ENCODE results near the gene BRINP1. TPM values are rescaled to one million over a fixed set of nuclear protein-coding genes. Genes with fewer than 3 reads are reported as not detected.
"Not testable (repeated sequence)": the region's sequence is repeated elsewhere in the genome, so short reads cannot be mapped to it uniquely, and the experiment has no call there.

BRINP1 gene
- total RNA-seq, 2 experiments from 2014 or later, result not detected

GRCh38 chr9:119213471-119213870, 155.8 kb downstream of the BRINP1 start:
- no peak overlapping the region for H3K4me3 Mint-ChIP-seq

GRCh38 chr9:119197893-119198607, 171.2 kb downstream of the BRINP1 start:
- CTCF ChIA-PET, result no interaction called here
- no peak for DNase-seq
- H3K4me1 Mint-ChIP-seq (ENCODE audit: low read depth), result no peaks in the 10 kb centered on the region
- no peaks in the 10 kb centered on the region for H3K36me3 Mint-ChIP-seq (ENCODE audit: low read depth)
- H3K27ac Mint-ChIP-seq, result no peak overlapping the region
- intact Hi-C loops (cut with micrococcal nuclease), result no loop called here
- H3K4me3 Mint-ChIP-seq, result no peak overlapping the region
- H3K27me3 Mint-ChIP-seq (ENCODE audit: low read depth), result no peaks in the 10 kb centered on the region
- H3K9me3 Mint-ChIP-seq, result peaks cover 4% of the 10 kb centered on the region

More at GRCh38 chr9:119213471-119213870, 155.8 kb downstream of the BRINP1 start:
- Mint-ChIP-seq H3K4me1 (ENCODE audit: low read depth) (no peaks in the 10 kb centered on the region), H3K36me3 (ENCODE audit: low read depth) (no peaks in the 10 kb centered on the region), H3K27ac (no peak overlapping the region), H3K9me3 (no peaks in the 10 kb centered on the region), H3K27me3 (ENCODE audit: low read depth) (no peaks in the 10 kb centered on the region)
- no peak for DNase-seq
- CTCF ChIA-PET, result no interaction called here
- intact Hi-C loops (cut with micrococcal nuclease), result no loop called here

GRCh38 chr9:119195521-119195920, 173.7 kb downstream of the BRINP1 start:
- Mint-ChIP-seq H3K27ac (no peak overlapping the region), H3K27me3 (ENCODE audit: low read depth) (no peaks in the 10 kb centered on the region), H3K4me1 (ENCODE audit: low read depth) (no peaks in the 10 kb centered on the region), H3K9me3 (no peaks in the 10 kb centered on the region), H3K4me3 (no peak overlapping the region), H3K36me3 (ENCODE audit: low read depth) (no peaks in the 10 kb centered on the region)
- intact Hi-C loops (cut with micrococcal nuclease), result no loop called here
- CTCF ChIA-PET, result no interaction called here
- DNase-seq, result no peak

DNA sequence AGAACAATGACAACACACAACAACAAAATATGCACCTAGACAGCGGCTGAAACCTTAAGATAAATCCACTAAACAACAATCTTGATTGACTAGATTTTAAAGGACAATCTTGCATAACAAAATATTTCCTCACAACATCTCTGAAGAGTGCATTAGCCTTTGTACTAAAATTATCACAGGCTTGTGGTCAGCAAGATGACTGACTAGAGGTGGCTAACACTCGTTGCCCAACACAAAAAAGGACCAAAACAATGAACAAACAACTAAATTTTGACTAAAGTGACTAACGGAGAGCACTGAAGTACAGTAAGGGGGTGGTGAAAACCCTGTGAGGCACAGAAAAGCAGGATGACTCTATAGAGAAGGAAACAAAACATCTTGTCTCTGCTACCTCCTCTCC, 183.9 kb downstream of the BRINP1 start:
- Mint-ChIP-seq H3K36me3 (ENCODE audit: low read depth) (no peaks in the 10 kb centered on the region), H3K27ac (no peak overlapping the region), H3K4me1 (ENCODE audit: low read depth) (no peaks in the 10 kb centered on the region), H3K27me3 (ENCODE audit: low read depth) (peaks cover 5% of the 10 kb centered on the region), H3K9me3 (peaks cover 22% of the 10 kb centered on the region), H3K4me3 (no peak overlapping the region)
- DNase-seq, result no peak
- intact Hi-C loops (cut with micrococcal nuclease), result no loop called here
- CTCF ChIA-PET, result no interaction called here

- CTCF ChIA-PET, result no interaction called here
- Mint-ChIP-seq H3K4me1 (ENCODE audit: low read depth) (no peaks in the 10 kb centered on the region), H3K36me3 (ENCODE audit: low read depth) (no peaks in the 10 kb centered on the region), H3K27ac (no peak overlapping the region), H3K27me3 (ENCODE audit: low read depth) (peaks cover 5% of the 10 kb centered on the region), H3K4me3 (no peak overlapping the region), H3K9me3 (peaks cover 22% of the 10 kb centered on the region)
- no peak for DNase-seq
- intact Hi-C loops (cut with micrococcal nuclease), result no loop called here
Measured at GRCh38 chr9:119184265-119184936, 184.8 kb downstream of the BRINP1 start.

DNA sequence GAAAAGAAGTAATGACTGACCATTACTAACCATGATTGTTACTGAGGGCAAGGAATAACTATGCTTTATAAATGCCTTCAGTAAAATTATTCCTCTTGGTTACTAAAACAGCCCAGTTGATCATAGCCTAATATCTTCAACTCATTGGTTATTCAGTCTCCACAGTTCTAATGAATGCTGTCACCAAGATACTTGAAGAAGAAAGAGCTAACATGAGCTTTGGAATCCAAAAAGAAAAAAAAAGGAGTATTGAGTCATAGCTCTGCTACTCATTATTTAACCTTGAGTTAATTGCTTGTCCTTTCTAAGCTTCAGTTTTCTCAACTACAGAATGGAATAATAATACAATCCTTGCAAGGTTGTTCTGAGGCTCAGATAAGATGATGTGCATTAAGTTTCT, 187.7 kb downstream of the BRINP1 start:
- intact Hi-C loops (cut with micrococcal nuclease), result no loop called here
- H3K27ac Mint-ChIP-seq, result no peak overlapping the region
- no peaks in the 10 kb centered on the region for H3K36me3 Mint-ChIP-seq (ENCODE audit: low read depth)
- H3K4me3 Mint-ChIP-seq, result no peak overlapping the region
- DNase-seq, result no peak
- CTCF ChIA-PET, result interaction anchor here (0.6 kb wide), 1 partner anchor 109 kb away, joined by 3 read pairs; no protein-coding TSS in a partner anchor
- peaks cover 6% of the 10 kb centered on the region for H3K9me3 Mint-ChIP-seq
- no peaks in the 10 kb centered on the region for H3K4me1 Mint-ChIP-seq (ENCODE audit: low read depth)
- H3K27me3 Mint-ChIP-seq (ENCODE audit: low read depth), result peaks cover 8% of the 10 kb centered on the region

GRCh38 chr9:119180897-119181296, 188.3 kb downstream of the BRINP1 start:
- Mint-ChIP-seq H3K9me3 (peaks cover 5% of the 10 kb centered on the region), H3K4me3 (no peak overlapping the region), H3K36me3 (ENCODE audit: low read depth) (no peaks in the 10 kb centered on the region), H3K4me1 (ENCODE audit: low read depth) (no peaks in the 10 kb centered on the region), H3K27ac (no peak overlapping the region), H3K27me3 (ENCODE audit: low read depth) (peaks cover 8% of the 10 kb centered on the region)
- intact Hi-C loops (cut with micrococcal nuclease), result no loop called here
- CTCF ChIA-PET, result interaction anchor here (0.6 to 0.7 kb wide), 2 partner anchors 109 to 643 kb away, joined by 3 read pairs; no protein-coding TSS in a partner anchor
- DNase-seq, result no peak

DNA sequence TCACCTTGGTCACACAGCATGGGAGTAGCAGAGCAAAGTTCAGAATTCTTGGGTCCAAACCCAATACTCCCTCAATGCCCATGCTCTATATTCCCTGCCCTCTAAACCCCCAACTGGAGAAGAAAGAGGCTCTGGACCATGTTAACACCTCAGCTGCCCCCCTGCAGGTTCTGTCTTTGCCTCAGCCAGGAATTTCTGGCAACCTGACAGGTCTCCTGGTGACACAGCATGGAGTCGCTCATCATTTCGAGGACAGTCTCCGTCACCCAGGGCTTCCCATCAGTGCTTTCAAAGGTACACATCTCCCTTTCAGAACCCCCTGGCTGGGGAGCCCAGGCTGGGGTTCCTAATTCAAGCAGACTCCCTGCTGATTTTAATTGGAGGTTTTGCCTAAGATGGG, 189.5 kb downstream of the BRINP1 start:
- Mint-ChIP-seq H3K9me3 (peaks cover 2% of the 10 kb centered on the region), H3K36me3 (ENCODE audit: low read depth) (no peaks in the 10 kb centered on the region), H3K27me3 (ENCODE audit: low read depth) (peaks cover 5% of the 10 kb centered on the region), H3K27ac (no peak overlapping the region), H3K4me1 (ENCODE audit: low read depth) (no peaks in the 10 kb centered on the region), H3K4me3 (no peak overlapping the region)
- CTCF ChIA-PET, result no interaction called here
- no peak for DNase-seq
- intact Hi-C loops (cut with micrococcal nuclease), result no loop called here

- peaks cover 4% of the 10 kb centered on the region for H3K9me3 Mint-ChIP-seq
- H3K4me3 Mint-ChIP-seq, result no peak overlapping the region
- peaks cover 3% of the 10 kb centered on the region for H3K27me3 Mint-ChIP-seq (ENCODE audit: low read depth)
- CTCF ChIA-PET, result no interaction called here
- H3K27ac Mint-ChIP-seq, result no peak overlapping the region
- H3K36me3 Mint-ChIP-seq (ENCODE audit: low read depth), result no peaks in the 10 kb centered on the region
- H3K4me1 Mint-ChIP-seq (ENCODE audit: low read depth), result no peaks in the 10 kb centered on the region
- intact Hi-C loops (cut with micrococcal nuclease), result no loop called here
- no peak for DNase-seq
Measured at GRCh38 chr9:119177196-119177595, 192.0 kb downstream of the BRINP1 start.

- no peak overlapping the region for H3K4me3 Mint-ChIP-seq
- no peak for DNase-seq
- no peaks in the 10 kb centered on the region for H3K36me3 Mint-ChIP-seq (ENCODE audit: low read depth)
- no peak overlapping the region for H3K27ac Mint-ChIP-seq
- no peaks in the 10 kb centered on the region for H3K4me1 Mint-ChIP-seq (ENCODE audit: low read depth)
- intact Hi-C loops (cut with micrococcal nuclease), result no loop called here
- CTCF ChIA-PET, result no interaction called here
- peaks cover 4% of the 10 kb centered on the region for H3K9me3 Mint-ChIP-seq
- H3K27me3 Mint-ChIP-seq (ENCODE audit: low read depth), result peaks cover 3% of the 10 kb centered on the region
Measured at GRCh38 chr9:119175581-119175980, 193.7 kb downstream of the BRINP1 start.

DNA sequence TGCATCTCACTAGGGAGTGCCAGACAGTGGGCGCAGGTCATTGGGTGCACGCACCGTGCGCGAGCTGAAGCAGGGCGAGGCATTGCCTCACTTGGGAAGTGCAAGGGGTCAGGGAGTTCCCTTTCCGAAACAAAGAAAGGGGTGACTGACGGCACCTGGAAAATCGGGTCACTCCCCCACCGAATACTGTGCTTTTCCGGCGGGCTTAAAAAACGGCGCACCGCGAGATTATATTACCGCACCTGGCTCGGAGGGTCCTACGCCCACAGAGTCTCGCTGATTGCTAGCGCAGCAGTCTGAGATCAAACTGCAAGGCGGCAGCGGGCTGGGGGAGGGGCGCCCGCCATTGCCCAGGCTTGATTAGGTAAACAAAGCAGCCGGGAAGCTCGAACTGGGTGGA, 200.0 kb downstream of the BRINP1 start:
- H3K27me3 Mint-ChIP-seq (ENCODE audit: low read depth); DNase-seq; H3K9me3 Mint-ChIP-seq; intact Hi-C loops (cut with micrococcal nuclease); H3K27ac Mint-ChIP-seq; H3K4me1 Mint-ChIP-seq (ENCODE audit: low read depth); H3K4me3 Mint-ChIP-seq; CTCF ChIA-PET; H3K36me3 Mint-ChIP-seq (ENCODE audit: low read depth): not testable (repeated sequence)

DNA sequence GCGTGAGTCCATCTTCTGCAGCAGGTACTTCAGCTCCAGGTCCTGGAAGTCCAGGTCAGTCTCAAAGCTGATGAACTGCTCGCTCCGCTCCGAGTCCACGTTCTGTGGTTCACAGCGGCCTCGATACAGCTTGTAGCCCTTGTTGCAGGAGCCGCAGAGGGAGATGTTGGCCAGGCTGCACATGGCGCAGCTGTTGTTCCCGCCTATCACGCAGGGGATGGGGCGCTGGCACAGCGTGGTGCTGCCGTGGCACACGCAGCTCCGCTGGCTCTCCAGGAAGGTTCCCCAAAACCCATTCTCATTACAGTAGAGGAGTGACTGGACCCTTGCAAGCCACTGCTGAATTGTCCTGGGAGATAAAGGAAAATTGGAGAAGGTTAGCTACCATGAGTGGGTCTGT, 201.4 kb downstream of the BRINP1 start:
- H3K4me1 Mint-ChIP-seq (ENCODE audit: low read depth), result no peaks in the 10 kb centered on the region
- no peaks in the 10 kb centered on the region for H3K9me3 Mint-ChIP-seq
- H3K36me3 Mint-ChIP-seq (ENCODE audit: low read depth), result no peaks in the 10 kb centered on the region
- intact Hi-C loops (cut with micrococcal nuclease), result no loop called here
- no peak for DNase-seq
- CTCF ChIA-PET, result no interaction called here
- H3K27ac Mint-ChIP-seq, result no peak overlapping the region
- peaks cover 2% of the 10 kb centered on the region for H3K27me3 Mint-ChIP-seq (ENCODE audit: low read depth)
- H3K4me3 Mint-ChIP-seq, result no peak overlapping the region

GRCh38 chr9:119167267-119167666, 202.0 kb downstream of the BRINP1 start:
- H3K36me3 Mint-ChIP-seq (ENCODE audit: low read depth), result no peaks in the 10 kb centered on the region
- H3K27ac Mint-ChIP-seq, result no peak overlapping the region
- CTCF ChIA-PET, result no interaction called here
- intact Hi-C loops (cut with micrococcal nuclease), result no loop called here
- DNase-seq, result no peak
- H3K4me3 Mint-ChIP-seq, result no peak overlapping the region
- H3K27me3 Mint-ChIP-seq (ENCODE audit: low read depth), result peaks cover 2% of the 10 kb centered on the region
- H3K4me1 Mint-ChIP-seq (ENCODE audit: low read depth), result no peaks in the 10 kb centered on the region
- no peaks in the 10 kb centered on the region for H3K9me3 Mint-ChIP-seq
